ENCODE measurements around the gene ZSCAN16.
A peak's percentile ranks its signal among the peaks of the same experiment; 100 is the strongest.

ZSCAN16 gene

DNA sequence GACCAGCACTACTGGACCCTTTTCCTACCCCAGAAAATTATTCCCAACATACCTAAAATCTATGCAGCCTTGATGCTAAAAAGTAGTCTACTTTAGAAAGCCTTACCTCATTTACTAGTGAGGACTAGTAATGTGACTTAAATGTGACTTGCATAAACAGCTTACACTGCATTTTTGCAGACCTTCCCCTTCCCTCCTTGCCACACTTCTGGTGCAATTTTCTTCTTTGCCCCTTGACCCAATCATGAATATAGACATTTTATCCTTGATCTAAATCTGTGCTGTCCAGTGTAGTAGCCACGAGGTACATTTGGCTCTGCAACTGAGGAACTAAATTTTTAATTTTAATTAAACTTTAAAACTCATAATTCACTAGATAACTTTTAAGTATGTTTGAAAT lies 10.3 kb downstream of the ZSCAN16 start:
- DNase-seq = no peak

DNA sequence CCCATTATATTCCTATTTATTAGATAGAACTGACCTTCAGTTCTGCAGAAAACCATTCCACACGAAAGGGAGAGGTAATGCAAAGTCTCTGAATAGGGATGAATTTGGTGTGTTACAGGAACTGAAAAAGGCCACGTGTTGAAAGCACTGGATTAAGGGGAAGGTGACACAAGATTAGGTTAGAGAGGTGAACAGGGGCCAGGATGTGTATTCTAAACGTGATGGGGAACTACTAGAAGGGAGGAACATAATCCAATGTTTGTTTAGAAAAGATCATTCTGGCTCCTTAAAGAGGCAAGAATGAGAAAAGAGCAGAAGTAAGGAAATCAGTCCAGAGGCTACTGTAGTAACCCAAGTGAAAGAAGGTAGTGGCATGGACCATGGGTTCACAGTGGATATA lies 11.0 kb downstream of the ZSCAN16 start:
- peak; percentile 37 for DNase-seq

DNA sequence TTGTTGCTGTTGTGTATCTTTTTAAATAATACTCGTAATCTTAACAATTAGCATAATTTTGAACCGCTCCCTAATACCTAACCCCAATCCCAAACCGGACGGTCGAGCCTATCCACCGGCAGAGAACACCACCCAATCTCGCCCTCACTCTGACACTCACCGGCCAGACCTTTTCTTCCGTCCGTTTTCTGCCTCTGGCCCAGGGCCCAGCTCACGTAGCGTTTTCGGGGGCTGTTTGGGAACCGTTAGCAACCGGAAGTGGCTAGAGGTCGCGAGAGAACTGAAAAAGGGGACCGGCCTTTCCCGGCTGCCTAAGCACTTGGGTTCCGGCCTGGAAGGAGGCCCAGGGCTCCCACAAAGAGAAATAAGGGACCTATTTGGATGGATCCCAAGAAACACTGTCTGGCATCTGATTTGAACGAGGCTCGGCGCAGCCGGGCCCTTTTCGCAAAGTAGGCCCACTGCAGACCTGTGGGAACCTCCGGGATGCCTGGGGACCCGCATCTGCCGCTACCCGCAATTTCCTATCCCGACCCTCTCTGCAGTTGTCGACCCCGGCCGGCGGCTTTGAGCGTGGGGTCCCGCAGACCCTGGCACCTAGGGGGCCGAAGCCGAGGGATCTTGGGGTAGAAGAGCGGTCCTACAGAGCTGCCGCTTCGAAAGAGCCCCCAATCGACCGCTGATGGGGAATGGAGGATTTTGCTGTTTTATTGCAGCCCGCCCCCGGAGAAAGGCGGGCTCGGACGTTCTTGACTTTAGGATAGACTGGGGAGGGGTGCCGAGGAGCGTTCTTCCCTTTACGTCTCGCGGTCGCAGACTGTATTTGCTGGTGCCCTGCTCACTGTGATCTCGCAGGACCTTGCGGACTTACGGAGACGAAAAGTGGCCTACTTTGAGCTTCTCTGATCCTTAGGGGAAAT lies 12.4 kb downstream of the ZSCAN16 start:
- peak; percentile 88 for DNase-seq

DNA sequence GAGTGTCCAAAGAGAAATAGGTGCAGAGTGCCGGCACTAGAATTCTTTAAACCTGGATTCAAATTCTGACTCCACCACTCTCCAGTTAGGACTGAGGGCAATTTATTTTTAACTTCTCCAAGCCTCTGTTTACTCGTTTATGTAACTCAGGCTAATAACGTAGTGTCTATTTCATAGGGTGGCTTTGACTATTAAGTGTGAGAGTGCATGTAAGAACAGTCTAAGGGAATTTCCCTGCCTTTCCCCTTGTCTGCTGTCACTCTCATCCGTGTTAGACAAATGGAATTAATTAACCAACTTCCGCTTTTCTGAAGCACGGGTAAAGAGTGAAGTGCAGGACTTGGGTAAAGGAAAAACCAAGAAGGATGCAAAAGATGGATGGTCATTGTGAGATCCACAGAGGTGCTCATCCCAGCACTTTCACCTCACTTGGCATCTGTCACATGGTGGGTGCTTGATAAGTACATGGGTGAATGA lies 13.1 kb downstream of the ZSCAN16 start:
- DNase-seq = peak; percentile 44

DNA sequence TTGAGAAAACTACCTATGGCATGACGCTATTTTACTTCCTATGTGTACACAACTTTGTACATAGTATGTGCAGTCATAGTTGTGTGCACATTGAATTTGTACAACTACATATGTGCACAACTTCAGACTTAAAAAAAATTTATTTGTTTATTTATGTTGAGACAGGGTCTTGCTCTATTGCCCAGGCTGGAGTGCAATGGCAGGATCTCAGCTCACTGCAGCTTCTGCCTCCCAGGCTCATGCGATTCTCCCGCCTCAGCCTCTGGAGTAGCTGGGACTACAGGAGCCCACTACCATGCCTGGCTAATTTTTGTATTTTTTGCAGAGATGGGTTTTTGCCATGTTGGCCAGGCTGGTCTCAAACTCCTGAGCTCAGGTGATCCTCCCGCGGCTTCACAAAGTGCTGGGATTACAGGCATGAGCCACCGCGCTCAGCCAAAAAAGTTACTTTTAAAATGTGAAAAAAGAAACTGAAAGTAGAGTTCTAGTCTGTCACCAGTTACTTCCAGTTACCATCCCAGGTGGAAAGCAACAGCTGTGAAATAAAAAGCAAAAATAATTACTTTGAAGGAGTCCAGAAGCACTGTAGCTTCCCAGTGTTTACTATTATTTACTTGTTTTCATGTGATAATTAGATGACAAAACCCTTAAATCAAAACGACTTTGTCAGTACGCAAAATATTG lies 15.6 kb downstream of the ZSCAN16 start:
- no peak for DNase-seq

DNA sequence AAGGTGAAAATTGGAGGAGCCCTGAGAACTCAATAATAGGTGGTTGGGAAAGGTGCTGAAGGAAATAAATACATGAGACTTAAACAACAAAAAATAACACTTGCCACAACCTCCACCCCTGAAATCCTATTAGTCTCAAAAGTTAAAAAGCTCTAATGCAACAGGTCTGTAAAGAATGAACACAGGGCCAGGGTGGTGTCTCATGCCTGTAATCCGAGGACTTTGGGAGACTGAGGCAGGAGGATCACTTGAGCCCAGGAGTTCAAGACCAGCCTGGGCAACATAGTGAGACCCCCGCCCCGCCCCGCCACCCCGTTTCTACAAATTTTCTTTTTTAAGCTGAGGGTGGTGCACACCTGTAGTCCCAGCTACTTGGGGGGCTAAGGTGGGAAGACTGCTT lies 16.2 kb downstream of the ZSCAN16 start:
- DNase-seq = no peak

DNA sequence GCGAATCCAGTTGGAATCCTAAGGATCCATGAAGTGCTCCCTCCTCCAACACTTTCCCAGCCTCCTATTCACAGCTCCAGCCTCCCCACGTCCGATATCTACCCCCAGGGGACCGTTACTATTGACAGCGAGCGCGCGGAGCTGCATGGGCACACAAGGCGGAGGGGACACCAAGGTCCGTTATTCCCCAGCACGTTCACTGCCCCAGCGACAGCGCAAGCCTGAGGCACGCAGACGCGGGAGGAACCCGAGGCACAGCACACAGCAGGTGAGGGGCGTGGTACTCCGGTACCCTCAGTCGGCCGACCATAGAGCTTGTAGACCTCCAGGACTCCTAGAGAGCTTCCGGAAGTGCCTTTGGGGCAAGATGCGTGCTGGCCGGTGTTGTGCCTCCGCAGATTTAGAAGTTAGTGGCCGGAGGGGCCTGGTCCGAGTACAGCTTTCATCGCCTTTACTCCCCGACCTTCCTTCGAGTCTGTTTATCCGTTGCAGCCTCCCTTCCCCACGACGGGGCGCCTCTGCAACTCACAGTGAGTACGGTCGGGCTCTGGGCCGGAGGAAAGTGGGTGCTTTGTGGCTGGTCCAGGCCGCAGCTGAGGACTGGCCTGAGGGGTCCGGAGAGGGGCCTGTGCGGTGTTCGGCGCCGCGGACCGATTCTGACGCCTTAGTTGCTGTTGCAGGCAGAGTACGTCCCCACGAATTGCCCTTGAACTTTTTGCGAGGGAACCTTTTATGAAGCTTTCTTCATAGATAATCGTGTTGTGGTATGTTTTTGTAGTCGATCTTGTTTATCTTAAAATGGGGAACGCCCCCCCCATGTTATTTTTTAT lies 17.3 kb downstream of the ZSCAN16 start, which contains the start of gene ZKSCAN8:
ZKSCAN8 (plus strand) TSS at position 384 of the 830 bp plus-strand sequence. CDS start 6,525 bp downstream, outside the sequence.
- peak; percentile 95 for DNase-seq

DNA sequence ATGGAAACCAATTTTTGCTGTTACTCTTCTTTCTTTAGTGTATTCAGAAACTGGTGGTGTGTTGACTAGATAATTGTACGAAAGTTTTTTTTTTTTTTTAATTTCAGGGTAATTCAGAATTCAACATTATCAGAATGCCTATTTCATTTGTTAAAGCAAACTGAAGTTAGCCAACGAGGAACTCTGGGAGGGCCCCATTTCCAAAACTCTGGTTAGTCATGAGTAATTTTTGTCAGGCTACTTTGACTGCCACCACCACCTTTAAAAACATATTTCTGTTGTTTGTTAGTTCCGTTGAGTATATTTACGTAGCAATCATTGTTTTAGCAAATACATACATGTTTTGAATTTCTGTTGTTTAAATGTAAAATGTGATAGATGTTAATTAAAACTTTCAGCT lies 18.0 kb downstream of the ZSCAN16 start:
- no peak for DNase-seq

DNA sequence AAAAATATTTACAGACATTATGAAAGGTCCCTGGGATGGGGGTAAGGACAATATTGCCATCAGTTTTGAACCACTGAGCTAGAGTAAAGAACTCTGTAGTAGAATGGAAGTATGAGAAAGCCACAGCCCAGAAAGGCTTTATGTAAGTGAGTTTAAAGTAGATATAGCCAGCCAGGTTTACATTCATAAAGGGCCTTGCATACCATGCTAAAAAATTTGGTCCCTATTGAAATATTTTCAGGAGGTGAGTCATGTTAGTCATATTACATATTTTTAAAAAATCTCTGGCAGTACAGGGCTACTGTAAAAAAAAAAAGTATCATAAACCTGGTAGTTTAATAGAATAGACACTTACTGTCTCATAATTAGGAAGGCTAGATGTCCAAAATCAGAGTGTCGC lies 20.8 kb downstream of the ZSCAN16 start:
- DNase-seq = no peak

DNA sequence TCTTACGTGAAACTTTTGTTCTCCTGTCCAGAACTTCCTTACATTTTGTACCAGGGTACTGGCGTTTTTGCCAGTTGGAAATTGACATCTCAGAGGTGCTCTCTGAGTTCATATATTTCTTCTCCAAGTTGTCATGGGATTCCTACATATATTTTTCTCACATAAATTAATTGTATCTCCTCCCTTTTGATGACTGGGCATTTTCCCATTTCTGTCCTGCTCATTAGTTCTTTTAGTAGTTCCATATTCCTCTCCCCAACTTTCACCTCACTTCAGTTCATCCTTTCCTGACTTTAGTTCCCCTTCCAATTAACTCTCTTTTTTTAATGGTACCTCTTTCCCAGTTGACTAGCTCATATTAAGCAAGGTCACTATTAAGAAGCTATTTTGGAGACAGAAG lies 28.1 kb downstream of the ZSCAN16 start:
- no peak for DNase-seq

DNA sequence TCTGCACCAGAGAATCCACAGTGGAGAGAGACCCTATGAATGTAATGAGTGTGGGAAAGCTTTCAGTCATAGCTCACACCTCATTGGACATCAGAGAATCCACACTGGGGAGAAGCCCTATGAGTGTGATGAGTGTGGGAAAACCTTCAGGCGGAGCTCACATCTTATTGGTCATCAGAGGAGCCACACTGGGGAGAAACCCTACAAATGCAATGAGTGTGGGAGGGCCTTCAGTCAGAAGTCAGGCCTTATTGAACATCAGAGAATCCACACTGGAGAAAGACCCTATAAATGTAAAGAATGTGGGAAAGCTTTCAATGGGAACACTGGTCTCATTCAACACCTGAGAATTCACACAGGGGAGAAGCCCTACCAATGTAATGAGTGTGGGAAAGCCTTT lies 29.1 kb downstream of the ZSCAN16 start:
- DNase-seq = no peak

DNA sequence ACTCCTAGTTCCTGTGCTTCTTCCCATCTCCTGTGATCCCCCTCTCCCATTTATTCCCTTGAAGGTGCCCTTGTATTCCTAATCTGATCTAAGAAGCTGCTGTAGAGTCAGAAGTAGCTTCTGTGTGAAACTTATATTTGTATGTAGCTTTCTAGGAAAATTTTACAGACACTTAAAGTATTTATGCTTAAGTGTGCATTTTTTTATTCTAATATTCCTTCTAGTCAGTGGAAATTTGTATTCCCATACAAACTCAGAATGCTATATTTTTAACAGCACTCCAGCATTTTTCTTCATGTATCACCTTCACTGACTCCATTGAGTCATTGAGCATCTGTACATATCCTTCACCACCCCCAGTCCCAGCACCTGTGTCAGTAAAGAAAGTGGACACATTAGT lies 29.9 kb downstream of the ZSCAN16 start:
- DNase-seq = no peak

DNA sequence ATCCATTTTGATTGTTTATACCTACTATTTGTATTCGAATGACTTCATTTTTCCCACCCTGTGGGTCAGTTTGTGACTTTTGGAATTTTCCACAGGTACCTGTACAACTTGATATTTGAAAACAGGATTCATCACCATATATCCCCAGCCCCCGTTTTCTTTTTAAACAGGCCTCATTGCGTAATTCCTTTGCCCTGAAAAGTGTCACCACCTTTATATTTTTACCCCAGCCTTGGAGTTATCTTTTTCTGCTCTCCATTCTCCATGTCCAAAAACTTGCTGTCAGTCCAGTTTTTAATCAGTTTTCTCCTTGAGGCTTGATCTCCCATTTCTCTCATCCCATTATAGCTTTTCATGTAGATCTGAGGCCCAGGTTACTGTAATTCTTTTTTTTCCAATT lies 33.9 kb downstream of the ZSCAN16 start:
- DNase-seq = no peak

DNA sequence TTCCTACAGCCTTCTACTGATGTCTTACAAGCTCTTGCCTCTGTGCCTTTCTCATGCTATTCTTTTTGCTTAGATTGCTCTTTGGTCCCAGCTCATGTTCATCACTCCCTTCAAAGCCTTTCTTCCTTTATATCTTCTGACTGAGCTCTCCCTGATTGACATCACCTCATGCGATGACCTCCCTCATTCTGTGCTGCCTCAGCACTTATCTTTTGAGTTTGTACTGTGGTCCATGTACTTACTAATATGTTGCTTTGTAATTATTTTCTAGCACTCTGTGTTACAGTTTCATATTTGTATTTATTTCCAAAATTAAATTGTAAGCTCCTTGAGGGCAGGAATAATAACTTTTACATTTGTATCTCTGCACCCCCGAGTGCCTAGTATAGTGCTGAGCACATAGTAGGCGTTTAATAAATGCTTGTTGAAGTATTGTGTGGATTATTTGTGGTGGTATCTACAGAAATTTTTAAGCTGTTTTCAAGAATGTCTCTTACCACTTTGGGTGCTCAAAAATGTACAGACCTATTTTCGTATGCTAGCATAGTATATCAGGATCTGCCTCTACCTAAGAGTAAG lies 34.7 kb downstream of the ZSCAN16 start:
- DNase-seq = no peak

DNA sequence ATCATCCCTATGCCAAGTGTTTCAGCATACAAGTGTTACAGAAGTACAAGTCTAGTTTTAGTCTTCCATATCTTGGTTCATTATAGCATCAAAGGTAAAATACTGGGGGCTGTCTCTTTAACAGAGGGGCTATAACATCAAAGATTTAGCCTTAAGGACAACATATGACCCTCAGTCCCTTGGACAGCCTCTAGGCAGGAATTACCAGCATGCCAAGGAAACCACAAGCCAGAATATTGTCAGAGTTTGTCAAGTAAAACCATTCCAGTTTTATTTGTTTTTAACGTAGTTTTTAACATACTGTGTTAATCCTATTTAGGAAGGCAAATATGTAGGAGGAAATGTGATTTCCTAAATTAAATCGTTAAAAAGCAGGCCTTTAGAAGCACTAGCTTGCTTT lies 35.8 kb downstream of the ZSCAN16 start:
- DNase-seq = no peak

DNA sequence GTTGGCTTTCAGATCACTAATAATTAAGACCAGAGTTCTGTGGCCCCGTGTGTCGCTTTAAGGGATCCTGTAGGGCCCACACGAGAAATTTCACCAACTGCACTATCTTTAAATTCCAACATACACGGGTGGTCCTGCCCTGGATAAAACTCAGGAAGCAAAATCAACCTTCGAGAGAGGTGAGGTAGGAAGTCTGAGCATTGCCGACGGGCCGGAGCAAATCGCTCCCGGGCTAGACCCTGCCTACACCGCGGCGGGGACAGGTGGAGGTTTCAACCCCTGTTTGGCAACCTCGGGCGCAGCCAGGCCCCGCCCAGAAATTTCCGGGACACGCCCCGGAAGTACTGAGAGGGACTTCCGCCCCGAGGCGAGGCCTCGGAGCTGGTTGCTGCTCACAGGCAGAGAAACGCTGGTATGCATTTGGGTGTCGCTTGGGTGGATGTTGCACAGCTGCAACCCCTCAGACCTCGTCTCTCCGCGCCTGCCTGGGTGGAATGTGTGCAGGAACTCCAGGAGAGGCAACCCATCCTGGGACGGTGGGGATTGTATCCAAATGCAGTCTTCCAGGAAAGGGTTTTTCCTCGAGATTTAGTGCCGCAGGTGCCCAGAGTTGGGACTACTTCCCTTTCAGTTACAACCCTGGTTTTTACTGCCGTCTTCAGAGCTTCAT lies 37.1 kb downstream of the ZSCAN16 start:
- peak; percentile 60 for DNase-seq

DNA sequence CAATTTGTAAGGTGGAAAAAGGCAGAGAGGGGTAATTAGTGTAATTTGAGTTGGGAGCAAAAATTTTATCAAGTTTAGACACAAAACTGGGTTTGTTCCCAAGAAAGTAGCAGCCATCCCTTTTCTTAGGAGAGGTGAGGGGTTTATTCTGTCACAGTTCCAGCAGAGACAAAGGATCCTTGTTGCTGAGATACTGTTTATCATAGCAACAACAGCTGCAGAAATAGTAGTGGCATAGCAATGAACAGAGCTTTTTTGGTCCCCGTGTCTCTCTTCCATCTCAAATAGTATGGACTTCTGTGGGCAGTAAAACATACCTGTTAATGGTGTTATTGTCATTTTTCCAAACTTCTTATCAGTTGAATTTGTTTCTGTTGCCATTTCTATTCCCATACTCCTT lies 41.2 kb downstream of the ZSCAN16 start:
- no peak for DNase-seq

DNA sequence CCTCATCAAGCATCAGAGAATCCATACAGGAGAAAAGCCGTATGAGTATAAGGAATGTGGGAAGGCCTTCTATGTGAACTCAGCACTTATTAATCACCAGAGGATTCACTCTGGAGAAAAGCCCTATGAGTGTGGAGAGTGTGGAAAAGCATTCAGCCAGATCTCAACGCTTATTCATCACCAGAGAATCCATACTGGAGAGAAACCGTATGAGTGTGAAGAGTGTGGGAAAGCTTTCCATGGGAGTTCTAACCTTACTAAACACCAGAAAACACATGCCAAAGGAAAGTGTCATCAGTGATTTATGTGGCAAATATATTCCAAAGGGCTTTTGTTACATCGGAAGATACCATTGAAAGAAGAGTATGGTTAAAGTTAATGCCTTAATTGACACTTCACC lies 42.7 kb downstream of the ZSCAN16 start:
- DNase-seq = no peak

DNA sequence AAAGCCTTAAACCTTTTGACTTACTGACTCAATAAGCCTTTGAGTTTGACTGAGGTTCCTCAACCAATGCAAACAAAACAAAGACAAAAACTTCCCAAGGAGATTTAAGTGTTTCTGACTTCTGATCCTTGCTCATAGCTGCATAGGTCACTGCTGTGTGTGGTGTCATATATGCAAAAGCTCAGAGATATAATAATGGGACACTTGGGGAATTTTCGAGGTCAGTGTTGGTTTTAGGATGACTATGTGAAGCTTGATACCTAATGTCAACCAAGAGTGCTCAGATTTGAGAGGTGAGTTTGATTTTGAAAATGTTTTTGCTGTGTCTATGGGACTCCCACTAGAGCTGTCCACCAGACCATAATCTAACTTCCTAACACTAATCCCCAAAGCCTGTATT lies 43.5 kb downstream of the ZSCAN16 start:
- DNase-seq = no peak

DNA sequence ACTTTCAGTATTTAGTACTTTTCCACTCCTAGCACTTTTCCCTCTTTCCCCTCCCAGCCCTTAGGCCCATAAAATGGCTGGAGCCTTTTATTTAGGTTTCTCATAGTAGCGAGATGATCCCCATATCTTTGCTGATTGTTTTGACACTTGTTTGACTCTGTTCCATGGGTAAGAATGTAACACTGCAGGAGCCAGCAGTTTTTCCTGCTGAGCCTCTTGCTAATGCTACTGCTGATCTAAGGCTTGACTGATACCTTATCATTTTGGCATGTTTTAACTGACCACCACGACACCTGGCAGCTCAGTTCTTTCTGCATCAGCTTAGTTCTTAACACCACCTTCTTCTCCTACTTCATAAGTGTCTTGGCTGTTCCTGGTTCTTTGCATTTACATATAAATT lies 46.9 kb downstream of the ZSCAN16 start:
- no peak for DNase-seq

DNA sequence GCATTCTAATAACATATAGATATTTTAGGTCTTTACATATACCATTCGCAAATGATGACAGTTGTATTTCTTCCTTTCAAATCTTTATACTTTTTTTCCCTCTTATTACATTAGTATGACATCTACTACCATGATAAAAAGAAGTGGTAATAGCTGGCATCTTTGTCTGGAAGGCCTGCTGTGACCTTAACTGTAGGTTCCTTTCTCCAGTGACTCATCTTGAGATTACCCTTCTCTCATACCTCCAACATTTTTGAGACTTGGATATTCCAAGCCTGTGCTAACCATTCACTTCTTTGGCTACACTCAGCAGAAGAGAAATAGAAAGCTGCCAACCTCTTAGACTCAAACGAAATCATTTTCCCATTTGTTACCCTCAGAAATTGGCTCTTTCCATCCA lies 47.6 kb downstream of the ZSCAN16 start:
- DNase-seq = no peak

DNA sequence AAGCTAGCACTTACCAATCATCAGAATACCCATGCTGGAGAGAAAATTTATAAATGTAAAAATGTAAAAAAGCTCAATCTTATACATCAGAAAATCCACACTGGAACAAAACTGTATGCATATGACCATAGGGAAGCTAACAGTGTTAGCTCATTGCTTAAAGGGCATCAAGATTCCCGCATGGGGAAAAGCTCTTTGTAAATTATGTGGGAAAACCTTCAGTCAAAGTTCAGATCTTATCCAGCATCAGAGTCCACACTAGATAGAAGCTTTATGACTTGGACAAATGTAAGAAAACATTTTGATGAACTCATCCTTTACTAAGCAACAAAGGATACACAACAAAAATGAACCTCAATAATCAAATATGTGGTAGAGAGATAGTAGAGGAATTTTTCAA lies 52.0 kb downstream of the ZSCAN16 start:
- no peak for DNase-seq

Data from NCI-H2227 treated with DMSO at 0.1 percent for 48 hours (cell line).